ENCODE data around the gene DCPS.
A peak's percentile ranks its signal among the peaks of the same experiment; 100 is the strongest.
"Not testable (repeated sequence)": the region's sequence is repeated elsewhere in the genome, so short reads cannot be mapped to it uniquely, and the experiment has no call there.

Gene DCPS

DNA sequence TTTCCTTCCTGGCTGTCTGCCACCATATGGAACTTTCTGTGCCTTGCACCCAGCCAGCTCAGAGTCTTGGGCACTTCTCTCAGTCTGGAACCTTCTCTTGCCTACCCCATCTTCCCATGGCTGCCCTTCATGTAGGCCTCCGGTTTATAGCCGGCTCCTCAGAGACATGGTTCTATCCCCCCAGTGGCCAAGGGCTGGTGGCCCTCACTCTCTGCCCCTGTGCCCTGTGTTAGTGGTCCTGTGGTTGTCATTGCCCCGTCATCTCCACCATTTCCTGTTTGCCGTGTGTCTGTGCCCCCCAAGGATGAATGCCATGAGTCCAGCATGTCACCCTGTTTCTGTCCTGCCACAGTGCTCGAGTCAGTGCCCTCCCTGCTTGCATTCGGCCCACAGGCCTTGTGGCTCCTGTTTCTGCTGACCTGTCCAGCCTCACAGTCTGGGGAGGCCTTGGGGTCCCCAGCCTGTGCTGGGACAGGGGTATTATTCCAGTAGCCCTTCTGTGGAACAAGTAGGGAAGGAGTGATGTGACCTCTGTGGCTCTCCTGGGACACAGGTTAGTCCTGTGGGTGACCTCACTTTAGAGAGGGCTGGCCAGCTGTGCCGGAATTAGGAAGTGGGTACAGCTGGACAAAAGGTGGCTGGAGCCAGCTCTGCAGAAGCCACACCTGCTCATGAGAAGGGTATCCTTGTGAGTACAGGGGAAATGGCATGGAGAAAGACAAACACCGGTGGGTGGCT is 82.3 kb downstream of the DCPS start:
- no peak for DNase-seq

DNA sequence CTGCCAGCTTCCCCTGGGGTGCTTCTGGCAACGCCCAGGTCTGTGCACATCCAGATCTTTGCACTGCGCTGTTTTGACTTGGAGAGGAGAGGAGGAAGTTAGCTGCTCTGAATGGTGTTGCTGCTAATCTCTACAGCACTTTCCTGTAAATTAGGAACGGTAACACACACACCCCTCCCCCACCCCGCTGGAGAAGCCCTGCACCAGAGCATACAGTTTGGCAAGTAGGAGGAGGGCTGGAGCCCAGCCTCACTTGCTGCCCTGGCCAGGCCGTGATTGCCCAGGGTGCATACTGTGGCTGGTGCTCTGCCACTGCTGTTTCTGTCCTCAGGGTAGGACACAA is 82.8 kb downstream of the DCPS start:
- DNase-seq = not testable (repeated sequence)

DNA sequence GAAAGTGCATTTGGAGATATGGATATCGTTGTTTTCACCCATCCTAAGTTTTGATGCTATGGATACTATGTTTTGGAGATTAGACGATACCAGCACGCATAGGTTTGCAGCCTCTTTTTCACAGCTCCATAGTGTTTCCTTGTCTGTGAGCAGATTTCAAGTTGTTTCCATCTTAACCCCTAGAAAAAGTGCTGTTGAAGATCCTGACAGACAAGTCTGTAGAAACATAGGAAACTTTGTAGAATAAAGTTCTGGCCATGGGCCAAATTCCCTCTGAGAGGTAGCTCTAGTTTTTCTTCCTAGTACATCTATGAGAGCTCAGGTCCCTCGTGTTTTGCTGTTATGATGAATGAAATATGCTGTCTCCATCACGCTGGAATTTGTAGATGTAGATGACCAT is 84.0 kb downstream of the DCPS start:
- DNase-seq = no peak

DNA sequence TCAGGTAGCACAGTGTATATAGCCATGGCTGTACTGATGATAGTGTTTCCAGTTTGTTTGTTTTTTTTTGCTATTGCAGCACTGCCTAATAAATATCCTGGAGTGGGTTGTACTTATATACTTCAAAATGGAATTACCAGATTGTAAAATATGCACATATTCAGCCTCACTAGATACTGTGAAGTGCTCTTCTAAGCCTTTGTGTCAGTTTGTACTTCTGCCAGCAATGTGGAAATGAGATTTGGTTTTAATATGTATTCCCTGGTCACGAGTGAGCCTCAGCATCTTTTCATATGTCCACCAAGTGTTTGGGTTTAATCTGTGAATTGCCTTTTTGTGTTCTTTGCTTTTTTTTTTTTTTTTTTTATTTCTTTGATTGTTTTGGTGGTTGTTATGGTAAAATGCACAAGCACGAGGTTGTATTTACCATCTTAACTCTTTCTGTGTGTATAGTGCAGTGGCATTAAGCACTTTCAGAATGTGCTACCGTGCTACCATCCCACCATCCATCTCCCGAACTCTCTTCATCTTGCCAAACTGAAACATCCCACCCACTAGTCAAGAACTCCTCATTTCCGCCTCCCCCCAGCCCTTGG is 86.5 kb downstream of the DCPS start:
- no peak for DNase-seq

DNA sequence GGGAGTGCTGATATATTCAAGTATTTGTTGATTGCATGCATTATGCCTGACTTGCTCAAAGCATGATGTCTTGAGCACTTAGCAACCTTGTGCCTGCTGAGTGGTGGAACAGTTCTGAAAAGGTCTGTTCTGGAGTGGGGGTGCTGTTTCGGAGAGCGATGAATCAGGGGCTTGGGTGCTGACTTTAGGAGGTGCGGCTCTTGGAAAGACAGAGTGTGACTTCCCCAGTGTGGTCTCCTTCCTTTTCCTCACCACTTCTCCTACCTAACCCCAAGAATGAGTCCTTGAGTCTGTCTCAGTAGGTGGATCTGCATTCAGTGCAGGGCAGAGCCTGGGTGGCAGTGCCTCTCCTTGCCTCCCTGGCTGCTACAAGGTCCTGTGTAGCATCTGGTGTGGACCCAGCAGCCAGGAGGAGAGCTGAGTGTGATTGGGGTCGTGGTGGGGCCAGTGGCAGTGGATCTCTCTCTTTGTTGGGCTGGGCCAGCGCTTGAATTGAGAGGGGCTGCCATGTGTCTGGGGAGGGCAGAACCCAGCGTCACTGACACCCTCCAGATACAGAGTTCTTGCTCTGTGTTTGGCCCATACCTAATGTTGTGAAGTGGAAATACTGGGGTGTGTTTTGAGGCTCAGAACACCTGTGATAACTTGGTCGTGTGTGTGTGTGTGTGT is 87.6 kb downstream of the DCPS start:
- no peak for DNase-seq

DNA sequence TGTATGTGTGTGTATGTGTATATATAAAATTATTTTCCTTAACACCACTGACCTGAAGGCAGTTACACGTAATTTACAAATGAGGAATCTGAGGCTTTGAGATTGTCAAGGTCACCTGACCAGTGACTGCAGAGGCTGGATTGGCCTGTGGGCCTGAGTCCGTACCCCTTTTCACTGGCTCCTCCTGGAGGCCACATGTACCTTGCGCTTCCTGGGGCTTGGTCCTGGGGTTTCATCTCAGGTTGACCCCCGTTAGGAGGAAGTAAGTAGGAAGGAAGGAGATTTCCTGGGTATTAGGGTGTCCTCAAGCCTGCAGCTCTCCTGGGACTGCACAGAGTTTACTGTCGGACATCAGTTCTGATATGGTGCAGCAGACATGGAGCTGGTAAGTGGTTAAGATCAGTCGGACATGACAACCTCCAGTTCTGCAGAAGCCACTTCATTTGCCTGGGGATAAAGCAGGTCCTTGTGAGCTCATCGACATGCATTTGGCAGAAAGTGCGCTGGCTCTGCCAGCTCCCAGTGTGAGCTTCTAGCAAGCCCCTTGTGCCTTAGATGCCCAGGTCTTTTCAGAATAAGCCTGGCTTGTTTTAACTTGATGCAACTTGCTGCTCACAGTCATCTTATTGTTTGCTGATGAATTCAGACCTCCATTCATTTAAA is 88.2 kb downstream of the DCPS start:
- peak; percentile 23 for DNase-seq

DNA sequence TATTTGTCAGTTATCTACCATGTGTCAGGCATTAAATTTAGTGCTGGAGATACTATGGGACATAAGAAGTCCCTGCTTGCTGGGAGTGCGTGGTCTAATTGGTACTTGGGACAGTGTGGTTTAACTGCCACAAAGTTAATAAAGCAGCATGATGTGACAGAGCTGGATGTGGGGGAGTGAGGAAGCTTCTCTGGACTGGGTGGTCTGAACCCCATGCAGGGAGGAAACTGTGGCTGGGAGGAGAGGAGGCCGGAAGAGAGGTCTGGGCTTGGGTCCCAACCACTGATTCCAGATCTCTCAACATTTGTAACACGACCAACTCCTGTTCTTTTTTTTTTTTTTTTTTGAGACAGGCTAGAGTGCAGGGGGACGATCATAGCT is 88.8 kb downstream of the DCPS start:
- DNase-seq = no peak

DNA sequence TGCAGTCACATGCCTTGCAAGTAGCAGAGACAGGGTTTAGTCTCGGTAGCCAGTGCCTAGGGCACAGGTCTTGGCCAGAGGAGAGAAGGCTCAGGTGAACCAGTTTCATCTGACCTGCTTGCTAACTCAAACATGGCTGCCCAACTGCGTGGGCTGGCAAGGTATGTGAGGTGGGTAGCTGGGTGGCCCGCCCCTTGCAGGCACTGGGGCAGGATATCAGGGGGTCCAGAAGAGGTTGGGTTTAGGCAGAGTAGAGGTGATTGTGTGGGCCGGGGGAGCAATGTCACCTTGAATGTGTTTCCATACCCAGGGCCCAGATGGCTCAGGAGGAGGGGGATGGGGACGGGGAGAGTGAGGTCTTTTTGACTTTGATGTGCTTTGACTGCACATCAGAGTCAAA is 89.3 kb downstream of the DCPS start:
- no peak for DNase-seq

DNA sequence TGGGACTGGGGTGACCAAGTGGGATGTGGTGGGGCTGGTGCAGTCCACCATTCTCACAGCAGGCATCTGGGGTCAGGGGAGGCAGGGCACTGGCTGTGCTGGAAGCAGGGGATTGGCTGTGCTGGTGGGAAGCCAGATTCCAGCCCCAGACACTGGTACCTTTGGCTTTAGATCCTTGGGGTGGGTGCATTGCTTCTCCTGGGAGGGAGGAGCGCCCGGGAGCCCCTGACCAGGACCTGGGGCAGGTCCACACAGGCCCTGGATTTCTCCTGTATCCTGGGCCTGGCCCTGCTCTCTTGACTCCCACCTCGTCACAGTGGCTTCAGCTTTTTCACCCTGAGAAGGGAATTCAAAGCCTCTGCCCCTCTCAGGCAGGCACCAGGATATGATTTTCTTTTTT is 90.2 kb downstream of the DCPS start:
- DNase-seq = no peak

DNA sequence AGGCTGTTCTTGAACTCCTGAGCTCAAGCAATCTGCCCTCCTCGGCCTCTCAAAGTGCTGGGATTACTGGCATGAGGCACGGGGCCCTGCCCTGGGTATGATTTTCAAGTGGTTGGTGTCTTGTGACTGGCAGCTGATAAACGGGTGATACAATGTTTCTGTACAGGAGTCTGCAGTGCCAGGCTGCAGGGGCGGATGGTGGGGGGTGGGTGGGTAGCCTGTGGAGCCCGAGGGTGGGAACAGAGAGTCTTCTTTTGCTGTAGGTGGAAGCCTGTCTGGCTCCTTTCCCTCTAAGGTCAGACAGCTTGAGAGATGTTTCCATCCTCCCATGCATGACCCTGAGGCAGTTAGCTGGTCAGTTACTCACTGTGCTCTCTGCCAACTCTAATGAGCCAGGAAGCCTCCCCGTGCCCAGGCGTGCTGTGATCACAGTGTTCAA is 90.8 kb downstream of the DCPS start:
- DNase-seq = not testable (repeated sequence)
